GM18951 (cell line): ENCODE measurements around the gene YARS1.

ENCODE experiments used
- POLR2A ChIP-seq: IDR thresholded peaks from 4 replicates; pipeline ENCODE4 v1.6.1; 2011; ENCODE audit warnings: mild to moderate bottlenecking; ENCODE audit not compliant: insufficient read length, insufficient read depth; ENCODE audit errors: extremely low read depth
- in situ Hi-C: fragments of 300-500 bp; cut with MboI; formaldehyde crosslinking; loops from one replicate; pipeline ENCODE4 v1.12.0; 2022; ENCODE audit warnings: low sequenced_read_pairs, mixed read lengths, inconsistent platforms; ENCODE audit not compliant: unreplicated experiment

The YARS1 gene

DNA sequence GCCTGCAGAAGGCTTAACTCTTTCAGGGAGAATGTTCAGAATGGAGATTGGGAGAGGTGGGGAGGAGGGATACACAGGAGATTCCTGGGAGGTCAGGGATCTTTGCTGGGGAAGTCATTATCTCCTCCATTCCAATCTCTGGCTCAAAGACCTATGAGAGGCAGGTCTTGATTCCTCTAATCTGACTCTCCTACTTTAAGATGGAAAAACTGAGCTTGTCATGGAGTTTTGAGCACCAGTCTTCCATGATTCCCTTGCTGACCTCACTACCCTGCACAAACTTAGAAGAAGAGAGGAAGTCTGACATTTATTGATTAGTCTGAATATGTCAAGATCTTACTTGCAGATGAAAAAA, 73.1 kb downstream of the YARS1 start:
- no peak for TF ChIP-seq POLR2A
- in situ Hi-C loops, result no loop called here

DNA sequence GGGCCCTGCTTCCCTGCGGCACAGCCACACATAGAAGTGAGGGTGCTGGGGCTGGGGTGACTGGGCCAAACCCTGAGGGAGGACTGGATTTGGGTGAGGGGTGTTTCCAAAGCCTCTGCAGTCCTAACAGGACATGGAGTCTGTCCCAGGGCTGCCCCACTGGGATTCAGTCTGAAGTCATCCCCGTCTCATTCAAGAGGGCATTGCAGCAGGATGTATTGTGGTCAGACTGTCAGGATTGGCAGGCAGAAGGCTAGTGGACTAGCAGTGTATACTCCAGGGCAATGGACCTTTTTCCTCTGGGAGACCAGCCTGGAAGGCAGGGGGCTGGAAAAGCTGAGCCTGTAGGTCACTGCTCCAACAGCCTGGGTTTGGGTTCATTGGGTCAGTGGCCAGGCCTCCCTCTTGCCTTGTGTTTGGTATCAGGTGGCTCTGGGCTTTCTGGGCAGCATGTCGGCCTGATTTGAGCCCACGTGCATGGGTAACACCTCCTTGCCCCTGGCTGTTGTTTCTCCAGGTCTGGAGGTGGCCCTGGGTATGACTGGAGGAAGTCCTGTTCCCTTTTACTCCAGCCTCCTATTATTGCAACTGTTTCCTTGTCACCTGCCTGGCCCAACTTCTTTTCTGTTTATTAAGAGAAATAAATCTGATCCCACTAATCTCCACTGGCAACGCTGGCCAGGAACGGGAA, 73.6 kb downstream of the YARS1 start:
- in situ Hi-C loops, result no loop called here

DNA sequence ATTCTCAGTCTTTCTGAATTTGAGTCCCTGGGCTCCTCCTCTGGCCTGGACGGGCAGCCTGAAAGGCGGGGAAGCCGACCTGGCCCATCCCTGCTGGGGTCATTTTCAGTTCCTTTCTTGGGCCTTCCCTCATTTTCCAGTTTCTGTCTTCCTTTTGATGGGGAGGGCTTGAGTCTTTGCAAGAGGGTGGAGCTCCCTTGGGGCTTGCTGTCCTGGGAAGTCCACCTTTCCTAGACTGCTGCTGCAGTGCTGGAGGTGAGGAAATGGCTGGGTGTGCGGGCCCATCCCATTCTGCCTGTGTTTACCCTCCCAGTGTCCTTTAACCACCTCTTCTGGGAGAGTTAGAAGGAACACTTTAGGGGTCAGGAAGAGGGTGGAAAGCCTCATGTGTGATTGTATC, 74.2 kb downstream of the YARS1 start:
- TF ChIP-seq POLR2A, result no peak
- in situ Hi-C loops, result no loop called here

More for the DNA sequence above, 73.6 kb downstream of the YARS1 start:
- no peak for TF ChIP-seq POLR2A

- in situ Hi-C loops, result no loop called here
- TF ChIP-seq POLR2A, result no peak
These were observed 74.8 kb downstream of the YARS1 start for GRCh38 chr1:32742199-32742947.

- in situ Hi-C loops, result no loop called here
- TF ChIP-seq POLR2A, result no peak
These were observed 75.6 kb downstream of the YARS1 start for GRCh38 chr1:32741413-32742198.

GRCh38 chr1:32741059-32741412, 76.1 kb downstream of the YARS1 start:
- no peak for TF ChIP-seq POLR2A
- in situ Hi-C loops, result no loop called here

- in situ Hi-C loops, result no loop called here
- no peak for TF ChIP-seq POLR2A
These were observed 80.1 kb downstream of the YARS1 start for GRCh38 chr1:32736812-32737791.

GRCh38 chr1:32733582-32734321, 83.4 kb downstream of the YARS1 start:
- in situ Hi-C loops, result no loop called here
- TF ChIP-seq POLR2A, result no peak

- in situ Hi-C loops, result no loop called here
- TF ChIP-seq POLR2A, result no peak
These were observed 87.7 kb downstream of the YARS1 start for GRCh38 chr1:32729254-32730046.

DNA sequence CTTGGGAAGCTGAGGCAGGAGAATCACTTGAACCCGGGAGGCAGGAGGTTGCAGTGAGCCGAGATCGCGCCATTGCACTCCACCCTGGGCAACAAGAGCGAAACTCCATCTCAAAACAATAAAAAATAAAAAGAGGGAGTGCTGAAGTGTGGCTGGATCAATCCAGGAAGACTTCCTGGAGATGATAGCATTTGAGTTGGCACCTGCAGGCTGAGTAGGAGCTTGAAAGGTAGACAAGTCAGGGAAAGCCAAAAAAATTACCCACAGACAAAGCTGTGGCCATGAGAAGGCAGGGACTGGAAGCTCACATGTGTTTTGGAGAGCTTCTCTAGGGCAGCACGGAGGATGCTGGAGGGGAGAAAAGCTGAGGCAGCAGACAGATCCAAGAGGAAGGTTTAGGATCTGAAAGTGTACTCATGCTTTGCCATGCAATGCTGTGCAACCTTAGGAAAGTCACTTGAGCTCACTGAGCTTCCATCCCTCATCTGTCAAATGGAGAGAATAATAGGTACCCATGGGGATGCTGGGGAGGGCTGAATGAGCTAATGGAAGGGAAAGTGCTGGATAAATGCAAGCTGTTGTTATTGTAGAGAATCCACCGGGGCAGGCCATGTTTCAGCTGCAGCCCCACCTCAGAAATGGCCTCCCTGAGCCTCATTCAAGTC, 88.6 kb downstream of the YARS1 start:
- no peak for TF ChIP-seq POLR2A
- in situ Hi-C loops, result no loop called here

DNA sequence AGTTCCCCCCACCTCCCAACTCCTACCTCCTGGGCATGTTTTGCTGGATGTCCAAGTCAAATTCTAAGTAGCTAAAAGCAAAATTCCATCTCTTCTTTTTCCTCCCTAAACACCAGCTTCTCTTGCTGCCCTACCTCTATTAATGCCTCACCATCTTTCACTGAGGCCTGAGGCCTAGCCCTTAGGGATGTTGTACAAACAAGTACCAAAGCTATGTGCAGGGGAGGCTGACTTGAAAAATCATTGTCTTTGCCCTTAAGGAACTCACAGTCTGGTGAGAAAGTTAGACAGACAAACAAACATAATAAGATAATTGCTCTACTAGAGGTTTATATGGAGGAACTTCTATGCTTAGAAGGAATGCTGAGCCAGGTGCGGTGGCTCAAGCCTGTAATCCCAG, 89.3 kb downstream of the YARS1 start:
- in situ Hi-C loops, result no loop called here
- no peak for TF ChIP-seq POLR2A
